NCI-H1436 (cell line): ENCODE measurements around the gene TMEM117.
"Not testable (repeated sequence)": the region's sequence is repeated elsewhere in the genome, so short reads cannot be mapped to it uniquely, and the experiment has no call there.

Experiments
- DNase-seq: peaks from one replicate; lab custom pipeline; 2025; lab: John Stamatoyannopoulos, UW

Gene TMEM117

DNA sequence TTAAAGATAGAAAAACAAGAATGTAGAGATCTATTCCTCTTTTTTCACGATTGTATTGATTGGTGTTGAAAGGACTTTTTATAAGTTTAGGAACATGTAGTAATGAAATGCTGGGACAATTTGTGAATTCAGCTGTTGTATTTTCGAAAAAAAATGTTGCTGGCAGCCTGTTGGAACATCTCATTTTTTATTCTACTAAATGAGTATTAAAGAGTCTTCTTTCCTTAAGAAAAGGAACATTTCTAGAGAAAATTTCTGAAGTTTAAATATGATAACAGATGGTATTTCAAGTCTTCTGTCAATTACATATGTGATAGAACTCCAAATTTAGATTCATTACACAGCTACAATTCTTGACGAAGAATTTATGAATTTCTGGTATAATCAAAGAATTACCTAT, 189.6 kb downstream of the TMEM117 start:
- no peak for DNase-seq

DNA sequence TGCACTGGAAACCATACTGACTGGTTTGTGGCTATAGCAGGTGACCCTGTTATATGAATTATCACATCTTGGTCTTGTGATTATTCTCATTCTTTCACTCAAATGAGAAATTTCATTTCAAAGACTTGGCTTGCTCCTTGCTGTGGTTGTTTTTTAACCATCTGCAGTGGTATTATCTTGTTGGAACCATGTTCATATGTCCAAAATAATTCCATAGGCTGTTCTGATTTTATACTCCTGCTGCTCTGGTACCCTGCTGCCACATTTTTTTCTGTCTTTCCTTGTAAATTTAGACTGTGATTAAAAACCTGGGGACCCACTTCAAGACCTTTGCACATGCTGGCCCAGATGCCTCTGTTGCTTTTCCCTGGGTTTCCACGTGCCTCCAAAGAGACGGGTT, 190.2 kb downstream of the TMEM117 start:
- no peak for DNase-seq

GRCh38 chr12:44026926-44027325, 191.0 kb downstream of the TMEM117 start:
- not testable (repeated sequence) for DNase-seq

DNA sequence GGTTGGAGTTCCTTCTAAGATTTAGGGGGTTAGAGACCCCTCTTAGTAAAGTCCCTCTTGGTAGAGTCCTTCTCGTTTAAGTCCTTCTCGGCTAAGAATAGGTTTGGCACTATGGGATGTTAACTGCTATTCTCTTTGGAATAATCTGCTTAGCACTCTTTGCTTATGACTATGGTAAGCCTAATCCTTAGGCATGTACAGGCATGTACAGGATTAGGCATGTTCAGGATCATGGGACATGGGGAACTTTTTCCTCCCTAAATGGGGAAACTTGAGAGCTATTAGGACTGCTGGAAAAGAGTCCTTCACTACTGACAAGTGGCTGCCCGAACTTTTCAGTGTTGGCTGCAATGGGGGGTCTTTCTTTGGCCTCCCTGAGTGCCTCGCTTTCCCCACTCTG, 193.3 kb downstream of the TMEM117 start:
- DNase-seq: no peak

DNA sequence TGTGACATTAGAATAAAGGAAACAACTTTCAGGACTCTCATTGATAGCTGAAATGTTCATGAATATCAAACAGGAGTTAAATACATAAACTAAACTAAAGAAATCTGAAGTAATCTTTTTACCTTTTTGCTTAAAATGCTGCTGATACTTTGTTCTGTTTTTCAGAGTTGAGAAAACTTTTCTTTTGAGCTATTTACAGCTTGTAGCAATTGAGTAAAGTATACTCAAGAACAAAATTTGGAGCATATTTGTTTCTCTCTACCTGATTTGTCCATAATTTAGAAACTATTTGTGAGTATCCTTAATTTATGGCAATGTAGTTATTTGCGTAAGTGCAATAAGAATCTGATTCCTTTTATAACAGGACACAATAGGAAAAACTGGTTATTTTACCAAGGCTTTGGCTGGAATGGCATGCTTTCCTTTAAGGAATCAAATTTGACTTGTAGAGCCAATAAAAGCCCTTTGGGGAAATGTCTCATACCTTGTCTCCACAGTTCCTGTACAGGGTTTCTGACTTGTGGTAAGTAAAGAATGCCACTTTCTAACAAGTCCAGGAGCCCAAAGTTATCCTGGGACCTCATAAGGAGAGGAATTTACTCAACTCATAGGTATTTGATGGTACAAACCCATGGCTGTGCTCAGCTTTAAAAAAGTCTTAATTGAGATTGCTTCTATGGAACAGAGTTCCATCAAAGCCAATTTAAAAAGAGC, 195.7 kb downstream of the TMEM117 start:
- DNase-seq: no peak

GRCh38 chr12:44034906-44035305, 199.0 kb downstream of the TMEM117 start:
- no peak for DNase-seq

GRCh38 chr12:44036875-44037443, 201.1 kb downstream of the TMEM117 start:
- no peak for DNase-seq

DNA sequence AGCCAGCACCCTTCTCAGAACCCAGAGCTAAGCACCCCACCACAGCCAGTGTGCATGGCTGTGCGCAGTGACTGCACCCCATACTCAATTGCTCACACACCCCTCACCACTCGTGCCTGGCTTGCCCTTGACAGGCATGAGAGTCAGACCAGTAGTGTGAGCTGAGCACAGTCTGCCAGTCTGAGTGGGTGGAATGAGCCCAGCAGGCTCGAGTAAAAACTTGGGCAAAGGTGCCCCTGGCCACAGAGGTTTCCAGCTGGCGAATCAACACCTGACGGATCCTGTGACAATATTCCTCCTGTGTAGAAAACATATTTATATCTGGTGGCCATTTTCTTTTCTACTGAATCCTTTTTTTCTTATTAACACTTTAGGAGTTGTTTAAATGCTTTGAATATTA, 202.5 kb downstream of the TMEM117 start:
- DNase-seq: no peak

DNA sequence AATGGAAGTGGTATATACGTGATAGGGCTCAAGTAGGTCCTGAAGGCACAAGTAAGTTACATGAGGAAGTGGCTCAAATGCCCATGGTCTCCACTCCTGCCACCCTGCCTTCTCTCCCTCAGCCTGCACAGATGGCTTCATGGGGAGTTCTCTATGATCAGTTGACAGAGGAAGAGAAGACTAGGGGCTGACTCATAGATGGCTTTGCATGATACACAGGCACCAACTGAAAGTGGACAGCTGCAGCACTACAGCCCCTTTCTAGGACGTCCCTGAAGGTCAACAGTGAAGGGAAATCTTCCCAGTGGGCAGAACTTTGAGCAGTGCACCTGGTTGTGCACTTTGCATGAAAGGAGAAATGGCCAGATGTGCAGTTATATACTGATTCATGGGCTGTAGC, 208.6 kb downstream of the TMEM117 start:
- not testable (repeated sequence) for DNase-seq

- no peak for DNase-seq
These were observed 211.0 kb downstream of the TMEM117 start for GRCh38 chr12:44046732-44047417.

- no peak for DNase-seq
These were observed 216.7 kb downstream of the TMEM117 start for GRCh38 chr12:44052554-44052953.

DNA sequence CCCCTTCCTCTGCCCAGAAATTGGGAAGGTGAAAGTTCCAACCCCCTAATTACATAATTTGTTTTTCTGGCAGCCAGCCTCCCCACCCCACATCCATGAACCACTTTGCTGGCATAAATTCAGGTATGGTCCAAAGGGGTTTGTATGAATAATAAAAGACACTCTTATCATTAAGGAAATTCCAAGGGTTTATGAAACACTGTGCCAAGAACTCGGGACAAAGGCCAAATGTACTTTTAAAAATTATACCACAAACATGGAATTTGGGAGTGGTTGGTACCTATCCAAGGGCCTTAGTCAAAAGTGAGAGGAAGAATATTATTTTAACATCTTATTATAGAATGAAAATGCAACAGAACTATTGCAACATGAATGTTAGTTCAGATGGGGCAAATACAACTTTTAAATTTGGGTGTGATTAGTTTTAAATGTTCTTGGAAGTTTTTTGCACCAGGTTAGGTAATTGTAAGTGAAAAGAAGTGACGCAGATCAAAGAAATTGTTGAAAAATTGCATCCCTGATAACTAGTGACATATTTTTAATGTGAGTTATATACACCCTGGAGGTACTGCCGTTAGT, 217.8 kb downstream of the TMEM117 start:
- DNase-seq: no peak

- no peak for DNase-seq
These were observed 218.4 kb downstream of the TMEM117 start for GRCh38 chr12:44054281-44054680.

- DNase-seq: no peak
These were observed 222.5 kb downstream of the TMEM117 start for GRCh38 chr12:44058366-44058765.

DNA sequence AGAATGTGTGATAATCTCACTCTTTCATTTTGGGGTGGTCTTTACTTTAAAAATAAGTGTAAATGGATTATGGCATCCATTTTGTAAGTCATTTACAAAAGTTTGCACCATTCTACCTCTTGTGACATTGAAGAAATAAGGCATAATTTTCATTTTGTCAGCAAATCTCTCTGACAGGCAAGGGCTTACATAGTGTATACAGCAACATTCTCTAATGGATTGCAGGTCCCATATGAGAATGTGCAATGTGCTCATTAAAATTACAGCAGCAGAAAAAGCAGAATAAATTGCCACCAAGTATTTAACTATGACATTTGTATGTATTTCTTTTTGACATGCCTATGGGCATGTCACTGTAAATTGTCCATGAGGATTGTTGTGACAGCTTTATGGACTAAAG, 223.6 kb downstream of the TMEM117 start:
- DNase-seq: no peak

- DNase-seq: no peak
These were observed 227.8 kb downstream of the TMEM117 start for GRCh38 chr12:44063671-44064070.

DNA sequence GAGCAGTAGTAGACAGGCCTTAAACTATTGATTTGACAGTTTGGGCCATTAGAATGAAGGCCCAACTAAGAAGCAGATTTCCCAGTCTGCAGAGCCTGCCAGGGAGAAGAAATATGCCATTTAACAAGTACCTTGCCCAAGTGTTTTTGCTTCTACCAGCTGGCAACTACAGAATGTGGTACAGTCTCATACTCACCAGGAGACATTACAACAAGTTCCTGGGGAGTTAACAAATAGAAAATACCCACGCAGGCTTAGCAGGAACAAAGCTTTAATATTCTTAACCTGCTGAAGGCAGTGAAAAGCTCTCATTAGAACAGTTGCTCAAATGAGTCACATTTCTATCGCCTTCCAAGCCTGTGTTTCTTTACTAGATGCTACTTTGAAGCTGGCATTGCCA, 241.0 kb downstream of the TMEM117 start:
- DNase-seq: no peak

DNA sequence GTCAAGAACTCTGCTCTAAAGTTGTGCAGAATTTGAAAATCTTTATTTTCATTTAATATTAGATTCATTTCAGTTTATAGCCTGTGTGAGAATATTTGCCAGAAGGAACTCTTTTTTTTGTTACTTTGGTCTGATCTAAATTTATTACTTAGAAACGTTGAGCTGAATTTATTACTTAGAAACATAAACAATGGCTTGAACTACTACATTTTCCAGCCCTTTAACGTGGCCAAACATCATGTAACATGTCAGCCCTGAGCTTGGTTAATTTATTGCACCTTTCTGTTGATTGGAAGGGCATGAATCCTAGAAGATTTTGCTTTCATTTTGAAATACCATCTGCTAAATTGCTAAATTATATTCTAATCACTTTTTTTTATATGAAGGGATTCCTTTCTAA, 241.4 kb downstream of the TMEM117 start:
- DNase-seq: no peak

DNA sequence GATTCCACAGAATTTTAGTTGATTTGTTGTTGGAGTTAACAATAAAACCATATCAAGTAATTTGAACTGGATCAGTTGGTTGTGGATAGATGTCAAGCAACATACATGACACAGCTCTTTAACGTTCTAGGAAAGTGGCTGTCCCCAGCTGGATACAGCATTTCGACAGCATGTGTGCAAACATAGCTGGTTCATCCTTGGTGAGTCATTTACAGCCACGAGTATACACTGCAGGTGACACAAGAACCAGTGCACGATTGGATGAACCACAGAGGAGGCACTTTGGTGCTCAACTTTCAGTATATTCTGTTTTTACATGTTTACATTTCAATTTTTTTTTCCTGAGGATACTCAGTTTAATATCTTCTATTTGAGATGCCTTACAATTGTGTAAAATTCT, 242.4 kb downstream of the TMEM117 start:
- DNase-seq: no peak

DNA sequence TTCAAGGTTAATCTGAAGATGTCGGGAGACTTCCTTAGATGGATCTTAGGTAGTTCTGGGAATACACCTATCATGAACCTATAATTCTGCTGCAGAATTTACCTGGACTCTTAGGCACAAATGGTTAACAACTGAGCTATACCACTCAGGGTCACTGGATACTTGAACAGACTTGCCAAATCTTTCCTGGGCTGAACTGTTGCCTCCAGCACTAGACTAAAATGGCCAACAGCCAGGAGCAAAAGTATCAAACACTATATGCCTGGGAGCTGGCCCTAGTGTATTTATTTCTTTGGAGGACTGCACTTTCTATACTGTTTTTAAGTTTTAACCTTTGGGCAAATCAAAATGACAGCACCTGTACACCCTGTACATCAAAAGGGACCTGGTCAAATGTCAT, 252.8 kb downstream of the TMEM117 start:
- no peak for DNase-seq

- DNase-seq: no peak
These were observed 256.2 kb downstream of the TMEM117 start for GRCh38 chr12:44091948-44092606.

DNA sequence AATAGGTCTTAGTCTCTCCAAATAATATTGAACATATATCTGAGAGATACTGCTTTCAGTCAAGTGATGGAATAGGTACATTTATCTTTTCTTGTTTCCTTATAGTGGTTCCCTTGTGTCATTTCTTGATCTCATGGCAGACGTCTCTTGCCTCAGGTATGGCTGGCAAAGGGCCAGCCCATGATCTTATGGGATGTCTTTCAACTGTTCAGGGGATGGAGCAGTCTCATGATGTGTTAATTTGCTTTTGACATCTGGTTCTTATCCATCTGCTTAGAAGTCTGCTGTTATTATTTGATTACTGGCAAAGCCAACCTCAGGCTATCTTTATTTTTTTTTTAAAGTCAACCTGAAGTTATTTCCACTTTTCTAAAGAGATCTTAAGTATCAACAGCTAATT, 262.9 kb downstream of the TMEM117 start:
- no peak for DNase-seq

GRCh38 chr12:44099486-44099885, 263.6 kb downstream of the TMEM117 start:
- DNase-seq: no peak
